ENCODE measurements around the gene NCOA7.
"Not testable (repeated sequence)": the region's sequence is repeated elsewhere in the genome, so short reads cannot be mapped to it uniquely, and the experiment has no call there.

The NCOA7 gene

DNA sequence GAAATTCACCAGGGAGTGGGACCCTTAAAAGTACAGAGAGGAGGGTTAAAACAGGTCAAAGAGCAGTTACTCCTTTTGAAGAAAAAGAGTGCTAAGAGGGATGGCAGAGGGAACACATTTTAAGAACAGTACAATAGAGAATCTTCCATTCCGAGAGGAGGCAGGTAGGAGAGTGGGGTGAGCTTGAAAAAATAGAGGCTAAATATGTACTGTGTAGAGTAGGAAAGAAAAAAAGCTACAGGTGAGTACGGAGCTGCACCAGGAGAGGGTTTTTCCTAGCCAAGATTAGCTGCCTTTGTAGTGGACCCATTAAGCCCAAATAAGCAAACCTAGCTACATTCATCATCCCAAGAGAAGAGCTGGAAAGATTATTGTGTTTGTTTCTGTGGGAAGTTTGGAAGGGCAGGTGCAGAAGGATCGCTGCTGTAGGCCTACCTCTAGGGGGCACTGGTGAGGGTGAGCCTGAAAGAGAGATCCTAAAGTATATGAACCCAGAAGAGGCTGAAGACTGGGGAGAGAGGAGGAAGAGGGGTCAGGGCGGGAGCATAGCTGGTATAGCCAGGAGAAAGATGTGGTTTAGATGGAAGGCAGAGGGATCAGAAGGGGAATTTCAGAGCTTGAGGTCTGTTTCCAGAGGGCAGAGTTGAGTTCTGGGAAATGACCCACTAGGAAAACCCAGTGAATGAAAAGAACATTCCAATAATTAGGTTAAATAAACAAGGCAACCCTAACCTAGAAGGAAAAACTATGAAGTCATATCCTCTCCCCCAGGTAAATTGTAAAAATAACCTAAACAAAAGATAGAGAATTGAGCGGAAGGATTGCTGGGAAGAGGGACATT lies 115.6 kb downstream of the NCOA7 start:
- Histone ChIP-seq H3K36me3 (ENCODE audit: insufficient read depth, low read length) (no peaks in the 10 kb centered on the region), H3K27ac (no peak overlapping the region), H3K4me3 (no peak overlapping the region), H3K9ac (ENCODE audit: insufficient read length) (no peak overlapping the region), H3K9me3 (ENCODE audit: low read depth, low read length) (no peaks in the 10 kb centered on the region)
- TF ChIP-seq FOXP2 (optimal IDR thresholded peaks at IDR 0.05; ENCODE audit: control extremely low read depth, extremely low read length, insufficient read depth) (no peak), EZH2 (IDR thresholded peaks at IDR 0.05) (no peak), POLR2AphosphoS5 (IDR thresholded peaks at IDR 0.05; ENCODE audit: borderline replicate concordance, low read depth, low read length) (no peak)
- DNase-seq (ENCODE audit: low read depth, low spot score), result no peak

DNA sequence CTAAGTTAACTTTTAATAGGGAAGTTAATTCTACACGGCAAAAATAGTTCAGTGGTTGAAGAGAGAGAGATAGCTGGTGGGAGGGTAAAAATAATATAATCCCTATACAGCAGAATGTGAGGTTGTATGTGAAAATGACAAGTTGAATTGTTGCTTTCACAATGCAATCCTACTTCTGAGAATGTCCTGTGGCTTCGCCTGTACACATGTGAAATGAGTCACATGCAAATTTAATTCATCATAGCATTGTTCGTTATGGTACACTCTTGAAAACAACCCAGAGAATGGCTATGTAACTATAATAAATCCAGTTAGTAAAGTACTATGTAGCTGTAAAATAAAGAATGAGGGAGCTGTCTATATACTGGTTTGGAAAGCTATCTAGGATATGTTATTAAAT lies 119.8 kb downstream of the NCOA7 start:
- Histone ChIP-seq H3K4me3 (no peak overlapping the region), H3K9me3 (ENCODE audit: low read depth, low read length) (no peaks in the 10 kb centered on the region), H3K36me3 (ENCODE audit: insufficient read depth, low read length) (no peaks in the 10 kb centered on the region), H3K27ac (no peak overlapping the region), H3K9ac (ENCODE audit: insufficient read length) (no peak overlapping the region)
- no peak for DNase-seq (ENCODE audit: low read depth, low spot score)
- TF ChIP-seq POLR2AphosphoS5 (IDR thresholded peaks at IDR 0.05; ENCODE audit: borderline replicate concordance, low read depth, low read length) (no peak), EZH2 (IDR thresholded peaks at IDR 0.05) (no peak), FOXP2 (optimal IDR thresholded peaks at IDR 0.05; ENCODE audit: control extremely low read depth, extremely low read length, insufficient read depth) (no peak)

DNA sequence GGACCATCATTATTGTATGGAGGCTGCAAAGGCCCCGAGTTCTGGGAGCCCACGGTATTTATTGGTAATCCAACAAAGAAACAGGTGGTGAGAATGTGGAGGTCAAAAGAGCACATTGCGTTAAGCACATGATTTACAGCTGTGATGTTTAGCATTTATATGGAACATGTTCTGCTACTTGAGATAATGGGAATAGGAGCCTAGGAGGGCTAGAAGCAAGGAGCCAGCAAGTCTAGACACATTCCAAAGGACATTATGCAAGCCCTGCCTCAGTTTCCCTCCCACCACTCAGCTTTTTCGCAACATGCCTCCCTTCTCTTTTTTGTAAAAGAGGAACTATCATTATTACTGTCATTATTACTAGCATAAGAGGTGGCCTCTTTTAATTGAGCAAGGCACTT lies 120.3 kb downstream of the NCOA7 start:
- not testable (repeated sequence) for DNase-seq (ENCODE audit: low read depth, low spot score); H3K9me3 ChIP-seq (ENCODE audit: low read depth, low read length); H3K27ac ChIP-seq; H3K4me3 ChIP-seq; H3K9ac ChIP-seq (ENCODE audit: insufficient read length); H3K36me3 ChIP-seq (ENCODE audit: insufficient read depth, low read length)

DNA sequence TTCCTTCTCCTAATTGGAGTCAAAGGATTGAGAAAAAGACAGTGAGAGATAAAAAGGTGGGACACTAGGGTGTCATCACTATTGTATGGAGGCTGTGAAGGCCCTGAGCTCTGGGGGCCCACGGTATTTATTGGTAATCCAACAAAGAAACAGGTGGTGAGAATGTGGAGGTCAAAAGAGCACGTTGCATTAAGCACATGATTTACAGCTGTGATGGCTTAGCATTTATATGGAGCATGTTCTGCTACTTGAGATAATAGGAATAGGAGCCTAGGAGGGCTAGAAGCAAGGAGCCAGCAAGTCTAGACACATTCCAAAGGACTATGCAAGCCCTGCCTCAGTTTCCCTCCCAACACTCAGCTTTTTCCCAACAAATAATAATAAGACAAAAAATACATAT lies 121.7 kb downstream of the NCOA7 start:
- H3K9ac ChIP-seq (ENCODE audit: insufficient read length); H3K9me3 ChIP-seq (ENCODE audit: low read depth, low read length); H3K27ac ChIP-seq; DNase-seq (ENCODE audit: low read depth, low spot score); H3K36me3 ChIP-seq (ENCODE audit: insufficient read depth, low read length); H3K4me3 ChIP-seq: not testable (repeated sequence)

GRCh38 chr6:125913145-125913544 lies 122.4 kb downstream of the NCOA7 start:
- no peak for DNase-seq (ENCODE audit: low read depth, low spot score)
- H3K9ac ChIP-seq (ENCODE audit: insufficient read length), result no peak overlapping the region
- H3K4me3 ChIP-seq, result no peak overlapping the region
- no peak overlapping the region for H3K27ac ChIP-seq
- H3K36me3 ChIP-seq (ENCODE audit: insufficient read depth, low read length), result no peaks in the 10 kb centered on the region
- H3K9me3 ChIP-seq (ENCODE audit: low read depth, low read length), result no peaks in the 10 kb centered on the region
- TF ChIP-seq EZH2 (IDR thresholded peaks at IDR 0.05), result no peak

- Histone ChIP-seq H3K4me3 (no peak overlapping the region), H3K36me3 (ENCODE audit: insufficient read depth, low read length) (no peaks in the 10 kb centered on the region), H3K27ac (no peak overlapping the region), H3K9me3 (ENCODE audit: low read depth, low read length) (no peaks in the 10 kb centered on the region), H3K9ac (ENCODE audit: insufficient read length) (no peak overlapping the region)
- TF ChIP-seq EZH2 (IDR thresholded peaks at IDR 0.05), result no peak
- TF ChIP-seq FOXP2 (optimal IDR thresholded peaks at IDR 0.05; ENCODE audit: control extremely low read depth, extremely low read length, insufficient read depth), result no peak
- TF ChIP-seq POLR2AphosphoS5 (IDR thresholded peaks at IDR 0.05; ENCODE audit: borderline replicate concordance, low read depth, low read length), result no peak
- no peak for DNase-seq (ENCODE audit: low read depth, low spot score)
These were observed 123.1 kb downstream of the NCOA7 start for GRCh38 chr6:125913864-125914351.

GRCh38 chr6:125918230-125918629 lies 127.5 kb downstream of the NCOA7 start:
- no peak overlapping the region for H3K9ac ChIP-seq (ENCODE audit: insufficient read length)

GRCh38 chr6:125918681-125919566 lies 128.2 kb downstream of the NCOA7 start:
- DNase-seq (ENCODE audit: low read depth, low spot score), result no peak
- TF ChIP-seq POLR2AphosphoS5 (IDR thresholded peaks at IDR 0.05; ENCODE audit: borderline replicate concordance, low read depth, low read length) (no peak), EZH2 (IDR thresholded peaks at IDR 0.05) (no peak), FOXP2 (optimal IDR thresholded peaks at IDR 0.05; ENCODE audit: control extremely low read depth, extremely low read length, insufficient read depth) (no peak)
- Histone ChIP-seq H3K4me3 (peak overlapping the region; percentile 63), H3K9ac (ENCODE audit: insufficient read length) (peak overlapping the region; percentile 62), H3K36me3 (ENCODE audit: insufficient read depth, low read length) (peaks cover 9% of the 10 kb centered on the region), H3K9me3 (ENCODE audit: low read depth, low read length) (no peaks in the 10 kb centered on the region), H3K27ac (peak overlapping the region; percentile 65; the same call in 1 of the 2 replicates)

More at GRCh38 chr6:125918230-125918629, 127.5 kb downstream of the NCOA7 start:
- H3K36me3 ChIP-seq (ENCODE audit: insufficient read depth, low read length), result peaks cover 9% of the 10 kb centered on the region
- no peak for TF ChIP-seq FOXP2 (optimal IDR thresholded peaks at IDR 0.05; ENCODE audit: control extremely low read depth, extremely low read length, insufficient read depth)
- TF ChIP-seq POLR2AphosphoS5 (IDR thresholded peaks at IDR 0.05; ENCODE audit: borderline replicate concordance, low read depth, low read length), result no peak
- no peak overlapping the region; the same call in 1 of the 2 replicates for H3K4me3 ChIP-seq
- no peaks in the 10 kb centered on the region for H3K9me3 ChIP-seq (ENCODE audit: low read depth, low read length)
- 0 out of 2 replicates have a peak overlapping the region, but pooled peaks have one; percentile 6 for H3K27ac ChIP-seq
- DNase-seq (ENCODE audit: low read depth, low spot score), result no peak

Data from SK-N-MC (cell line).